Measurements from ENCODE around the gene PVALEF. TPM values are rescaled to one million over a fixed set of nuclear protein-coding genes. Genes with fewer than 3 reads are reported as not detected.

The PVALEF gene
- total RNA-seq, 4 donors from 2014 or later: not detected

- H3K27ac ChIP-seq: no peak overlapping the region
- peaks cover 0 to 4% (median 0%) of the 10 kb centered on the region in 3 donors for H3K4me1 ChIP-seq
- no peak overlapping the region for H3K4me3 ChIP-seq
- H3K27me3 ChIP-seq: no peaks in the 10 kb centered on the region
- TF ChIP-seq, protein P1, sequence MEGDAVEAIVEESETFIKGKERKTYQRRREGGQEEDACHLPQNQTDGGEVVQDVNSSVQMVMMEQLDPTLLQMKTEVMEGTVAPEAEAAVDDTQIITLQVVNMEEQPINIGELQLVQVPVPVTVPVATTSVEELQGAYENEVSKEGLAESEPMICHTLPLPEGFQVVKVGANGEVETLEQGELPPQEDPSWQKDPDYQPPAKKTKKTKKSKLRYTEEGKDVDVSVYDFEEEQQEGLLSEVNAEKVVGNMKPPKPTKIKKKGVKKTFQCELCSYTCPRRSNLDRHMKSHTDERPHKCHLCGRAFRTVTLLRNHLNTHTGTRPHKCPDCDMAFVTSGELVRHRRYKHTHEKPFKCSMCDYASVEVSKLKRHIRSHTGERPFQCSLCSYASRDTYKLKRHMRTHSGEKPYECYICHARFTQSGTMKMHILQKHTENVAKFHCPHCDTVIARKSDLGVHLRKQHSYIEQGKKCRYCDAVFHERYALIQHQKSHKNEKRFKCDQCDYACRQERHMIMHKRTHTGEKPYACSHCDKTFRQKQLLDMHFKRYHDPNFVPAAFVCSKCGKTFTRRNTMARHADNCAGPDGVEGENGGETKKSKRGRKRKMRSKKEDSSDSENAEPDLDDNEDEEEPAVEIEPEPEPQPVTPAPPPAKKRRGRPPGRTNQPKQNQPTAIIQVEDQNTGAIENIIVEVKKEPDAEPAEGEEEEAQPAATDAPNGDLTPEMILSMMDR (IDR thresholded peaks at IDR 0.05): no peak
- TF ChIP-seq EP300 (IDR thresholded peaks at IDR 0.05): no peak
- TF ChIP-seq POLR2AphosphoS5 (IDR thresholded peaks at IDR 0.05): no peak
- H3K9me3 ChIP-seq: no peaks in the 10 kb centered on the region
- peak; percentile 10 for ATAC-seq
- peaks cover 0 to 84% of the 10 kb centered on the region in 2 donors for H3K36me3 ChIP-seq
- WGBS, 2 donors (ENCODE audit: low coverage in 1 of 2): 60 to 90% methylated on average over 2 to 4 of the region's 38 CpGs
These were observed 28.3 kb downstream of the PVALEF start for GRCh38 chr17:81193470-81194224.

DNA sequence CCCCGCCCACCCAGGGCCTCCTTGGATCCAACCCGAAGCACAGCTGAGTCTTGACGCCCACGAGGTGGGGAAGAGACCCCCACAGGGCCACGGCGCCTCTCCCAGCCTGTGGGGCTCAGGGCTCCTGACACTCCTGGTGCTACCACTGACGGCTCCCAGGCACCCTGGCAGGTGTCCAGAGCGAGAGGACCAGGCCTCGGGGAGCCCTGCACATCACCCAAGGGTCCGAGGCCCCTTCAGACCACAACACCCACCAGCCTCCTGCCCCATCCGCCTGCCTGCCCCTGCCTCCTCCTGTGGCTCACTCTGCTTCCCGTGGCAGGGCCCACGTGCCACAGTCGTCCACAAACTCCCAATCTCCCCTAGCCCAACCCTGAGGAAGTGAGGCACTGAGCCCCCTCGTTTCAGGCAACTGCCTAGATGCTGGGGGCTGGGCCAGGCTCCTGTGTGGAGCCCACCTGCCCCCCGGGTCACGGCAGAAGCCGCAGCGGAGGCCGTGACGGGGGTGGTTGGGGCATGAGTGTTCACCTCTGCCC, 29.0 kb downstream of the PVALEF start:
- Histone ChIP-seq H3K27ac (no peak overlapping the region), H3K27me3 (no peaks in the 10 kb centered on the region), H3K9me3 (no peaks in the 10 kb centered on the region), H3K4me3 (no peak overlapping the region), H3K36me3 (peaks cover 0 to 87% of the 10 kb centered on the region in 2 donors), H3K4me1 (peaks cover 0 to 4% (median 0%) of the 10 kb centered on the region in 3 donors)
- no CpG with 5 or more reads among the region's 21 CpGs for WGBS, 2 donors (ENCODE audit: low coverage in 1 of 2)
- ATAC-seq: no peak
- no peak for TF ChIP-seq POLR2AphosphoS5 (IDR thresholded peaks at IDR 0.05)
- TF ChIP-seq, protein P1 (IDR thresholded peaks at IDR 0.05): no peak
- TF ChIP-seq EP300 (IDR thresholded peaks at IDR 0.05): no peak
- TF ChIP-seq POLR2A (IDR thresholded peaks at IDR 0.05): no peak

GRCh38 chr17:81194941-81195901, 29.9 kb downstream of the PVALEF start:
- TF ChIP-seq POLR2A (IDR thresholded peaks at IDR 0.05) (no peak), POLR2AphosphoS5 (IDR thresholded peaks at IDR 0.05) (no peak), EP300 (IDR thresholded peaks at IDR 0.05) (no peak)
- TF ChIP-seq, protein P1 (IDR thresholded peaks at IDR 0.05): no peak
- WGBS, 2 donors (ENCODE audit: low coverage in 1 of 2): 85 to 86% methylated on average over 4 to 7 of the region's 37 CpGs
- H3K4me1 ChIP-seq: peaks cover 0 to 4% (median 0%) of the 10 kb centered on the region in 3 donors
- no peaks in the 10 kb centered on the region for H3K9me3 ChIP-seq
- ATAC-seq: no peak
- H3K4me3 ChIP-seq: no peak overlapping the region
- no peaks in the 10 kb centered on the region for H3K27me3 ChIP-seq
- H3K36me3 ChIP-seq: peaks cover 0 to 89% of the 10 kb centered on the region in 2 donors
- no peak overlapping the region for H3K27ac ChIP-seq

DNA sequence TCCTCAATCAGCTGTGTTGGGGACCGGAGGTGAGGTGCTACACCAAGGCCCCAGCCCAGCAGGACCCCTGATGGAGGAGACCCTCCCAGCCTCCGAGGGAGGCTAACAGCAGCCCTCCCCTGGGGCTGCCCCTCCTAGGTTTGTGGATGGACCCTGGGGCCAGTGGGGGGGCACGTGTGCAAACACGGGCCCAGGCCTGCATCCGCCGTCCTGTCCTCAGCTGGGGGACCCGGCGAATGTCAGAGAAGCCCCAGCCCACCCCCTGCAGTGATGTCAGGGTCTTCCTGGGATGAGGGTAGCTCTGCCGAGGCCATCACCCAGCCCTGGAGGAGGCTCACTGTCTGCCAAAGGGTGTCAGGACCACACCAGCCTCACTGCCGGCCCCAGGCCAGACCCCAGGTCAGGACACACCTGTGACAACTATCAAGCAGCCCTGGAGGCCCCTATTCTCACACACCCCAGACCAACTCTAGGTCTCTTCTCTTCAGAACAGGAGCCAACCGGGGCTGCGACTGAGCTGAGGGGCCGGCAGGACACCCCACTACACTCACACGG, 30.7 kb downstream of the PVALEF start:
- H3K4me3 ChIP-seq: no peak overlapping the region
- H3K9me3 ChIP-seq: no peaks in the 10 kb centered on the region
- no peaks in the 10 kb centered on the region for H3K27me3 ChIP-seq
- H3K4me1 ChIP-seq: peaks cover 0 to 4% (median 0%) of the 10 kb centered on the region in 3 donors
- ATAC-seq: no peak
- TF ChIP-seq POLR2AphosphoS5 (IDR thresholded peaks at IDR 0.05) (no peak), EP300 (IDR thresholded peaks at IDR 0.05) (no peak), POLR2A (IDR thresholded peaks at IDR 0.05) (no peak)
- TF ChIP-seq, protein P1 (IDR thresholded peaks at IDR 0.05): no peak
- no peak overlapping the region for H3K27ac ChIP-seq
- WGBS, 2 donors (ENCODE audit: low coverage in 1 of 2): no CpG with 5 or more reads among the region's 14 CpGs
- peaks cover 0 to 82% of the 10 kb centered on the region in 2 donors for H3K36me3 ChIP-seq

Measured in gastroesophageal sphincter (tissue), 4 donors.